Measurements from ENCODE around the gene UMODL1.

The UMODL1 gene

DNA sequence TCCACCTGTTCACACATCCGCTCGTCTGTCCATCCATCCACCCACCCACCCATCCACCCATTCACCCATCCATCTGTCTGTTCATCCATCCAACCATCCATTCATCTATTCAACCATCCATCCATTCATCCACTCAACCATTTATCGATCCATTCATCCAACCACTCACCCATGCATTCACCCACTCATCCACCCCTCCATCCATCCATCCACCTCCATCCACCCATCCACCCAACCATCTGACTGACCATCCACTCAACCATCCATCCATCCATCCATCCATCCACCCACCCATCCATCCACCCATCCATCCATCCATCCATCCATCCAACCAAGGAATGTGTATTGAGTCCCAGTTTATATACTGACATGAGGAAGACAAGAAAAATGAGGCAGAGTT is 73.1 kb downstream of the UMODL1 start:
- peaks cover 24 to 75% of the 10 kb centered on the region in 2 experiments for H3K27me3 ChIP-seq (ENCODE audit: control insufficient read depth in 1 of 2, insufficient read depth in 1 of 2, low read length in 2 of 2)
- H3K9me3 ChIP-seq (ENCODE audit: control insufficient read depth, low read length), result no peaks in the 10 kb centered on the region
- no peak overlapping the region for H3K18ac ChIP-seq (ENCODE audit: low read depth in 1 of 2, low read length in 2 of 2)
- no peak overlapping the region for H3K9ac ChIP-seq (ENCODE audit: low read length)
- DNase-seq, result no peak
- H2BK15ac ChIP-seq (ENCODE audit: low read depth, poor library complexity, severe bottlenecking), result no peak overlapping the region
- no peaks in the 10 kb centered on the region for H3K79me1 ChIP-seq (replicated peaks; ENCODE audit: low read length, poor library complexity, severe bottlenecking)
- H3K23ac ChIP-seq (ENCODE audit: low read length in 2 of 2), result no peak overlapping the region
- H3K4me2 ChIP-seq (ENCODE audit: low read length, poor library complexity, severe bottlenecking), result no peak overlapping the region
- H2BK12ac ChIP-seq (ENCODE audit: low read length in 2 of 2), result no peak overlapping the region
- peaks cover 2% of the 10 kb centered on the region for H3K4me1 ChIP-seq (ENCODE audit: control insufficient read depth, insufficient read depth, low read depth, low read length)
- H3K27ac ChIP-seq (ENCODE audit: low read length, poor library complexity, severe bottlenecking), result no peak overlapping the region
- no peak overlapping the region for H2BK5ac ChIP-seq (ENCODE audit: low read depth, low read length, poor library complexity, severe bottlenecking)
- no peaks in the 10 kb centered on the region for H3K36me3 ChIP-seq (ENCODE audit: control insufficient read depth in 1 of 2, insufficient read depth in 2 of 2, low read depth in 1 of 2, low read length in 2 of 2)
- H2BK120ac ChIP-seq (ENCODE audit: low read depth, low read length), result no peak overlapping the region
- no peak overlapping the region for H3K14ac ChIP-seq (ENCODE audit: low read length in 2 of 2)
- H3K4ac ChIP-seq (ENCODE audit: low read depth in 1 of 2, low read length in 2 of 2), result no peak overlapping the region
- H2AK5ac ChIP-seq (ENCODE audit: low read length, severe bottlenecking), result no peak overlapping the region
- no peak overlapping the region for H2AFZ ChIP-seq (ENCODE audit: low read depth, low read length)
- WGBS, result 92% methylated on average over 3 of the region's 3 CpGs
- H3K4me3 ChIP-seq (ENCODE audit: insufficient read depth in 1 of 2, low read depth in 1 of 2, low read length in 2 of 2), result no peak overlapping the region
- H4K91ac ChIP-seq (ENCODE audit: low read length), result no peak overlapping the region
- no peak overlapping the region for H4K8ac ChIP-seq (ENCODE audit: low read length)

GRCh38 chr21:42144679-42145568 is 73.8 kb downstream of the UMODL1 start:
- Histone ChIP-seq H2AFZ (ENCODE audit: low read depth, low read length) (no peak overlapping the region), H3K18ac (ENCODE audit: low read depth in 1 of 2, low read length in 2 of 2) (no peak overlapping the region), H3K36me3 (ENCODE audit: control insufficient read depth in 1 of 2, insufficient read depth in 2 of 2, low read depth in 1 of 2, low read length in 2 of 2) (no peaks in the 10 kb centered on the region), H3K4me2 (ENCODE audit: low read length, poor library complexity, severe bottlenecking) (no peak overlapping the region), H3K27me3 (ENCODE audit: control insufficient read depth in 1 of 2, insufficient read depth in 1 of 2, low read length in 2 of 2) (peaks cover 24 to 78% of the 10 kb centered on the region in 2 experiments), H3K23ac (ENCODE audit: low read length in 2 of 2) (no peak overlapping the region), H2AK5ac (ENCODE audit: low read length, severe bottlenecking) (no peak overlapping the region), H3K9me3 (ENCODE audit: control insufficient read depth, low read length) (no peaks in the 10 kb centered on the region), H3K27ac (ENCODE audit: low read length, poor library complexity, severe bottlenecking) (no peak overlapping the region), H3K4me3 (ENCODE audit: insufficient read depth in 1 of 2, low read depth in 1 of 2, low read length in 2 of 2) (no peak overlapping the region), H4K8ac (ENCODE audit: low read length) (no peak overlapping the region), H3K4ac (ENCODE audit: low read depth in 1 of 2, low read length in 2 of 2) (no peak overlapping the region), H4K91ac (ENCODE audit: low read length) (no peak overlapping the region), H3K14ac (ENCODE audit: low read length in 2 of 2) (no peak overlapping the region), H3K79me1 (replicated peaks; ENCODE audit: low read length, poor library complexity, severe bottlenecking) (no peaks in the 10 kb centered on the region), H3K9ac (ENCODE audit: low read length) (no peak overlapping the region), H2BK15ac (ENCODE audit: low read depth, poor library complexity, severe bottlenecking) (no peak overlapping the region), H2BK120ac (ENCODE audit: low read depth, low read length) (no peak overlapping the region), H3K4me1 (ENCODE audit: control insufficient read depth, insufficient read depth, low read depth, low read length) (peaks cover 2% of the 10 kb centered on the region), H2BK5ac (ENCODE audit: low read depth, low read length, poor library complexity, severe bottlenecking) (no peak overlapping the region), H2BK12ac (ENCODE audit: low read length in 2 of 2) (no peak overlapping the region)
- WGBS, result 89% methylated on average over 4 of the region's 4 CpGs
- DNase-seq, result no peak

DNA sequence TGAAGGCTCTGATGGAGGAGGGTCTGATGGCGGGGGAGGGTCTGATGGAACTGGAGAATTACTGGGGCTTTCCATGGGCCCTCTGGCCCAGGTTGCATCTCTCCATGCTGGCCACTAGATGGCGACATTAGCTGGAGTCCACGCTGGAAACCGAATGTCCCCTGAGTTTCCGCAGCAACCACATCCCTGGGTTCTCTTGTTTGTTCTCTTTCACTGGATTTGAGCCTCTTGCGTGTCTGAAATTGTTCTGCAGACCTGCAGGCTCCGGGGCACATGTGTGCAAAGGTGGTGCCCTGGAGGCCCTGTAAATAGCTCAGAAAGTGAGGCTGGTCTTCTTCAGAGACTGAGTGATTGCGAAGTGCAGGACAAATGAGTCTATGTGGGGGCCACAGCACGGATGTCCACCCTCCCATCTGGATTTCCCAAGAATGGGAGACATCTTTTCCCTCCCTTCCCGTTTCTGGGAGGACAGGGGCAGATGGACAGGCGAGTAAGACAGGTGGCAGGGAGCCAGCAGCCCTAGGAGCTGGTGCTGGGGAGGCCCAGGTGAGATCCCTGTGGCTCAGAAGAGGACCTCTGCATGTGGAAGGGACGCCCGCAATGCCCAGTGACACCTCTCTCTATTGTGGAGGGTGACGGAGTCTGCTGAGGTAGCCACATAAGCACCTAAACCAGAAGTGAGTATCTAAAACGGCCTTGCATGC is 74.6 kb downstream of the UMODL1 start:
- 42% methylated on average over 15 of the region's 15 CpGs for WGBS
- Histone ChIP-seq H3K18ac (ENCODE audit: low read depth in 1 of 2, low read length in 2 of 2) (no peak overlapping the region), H3K23ac (ENCODE audit: low read length in 2 of 2) (no peak overlapping the region), H4K8ac (ENCODE audit: low read length) (no peak overlapping the region), H2AK5ac (ENCODE audit: low read length, severe bottlenecking) (no peak overlapping the region), H3K9ac (ENCODE audit: low read length) (no peak overlapping the region), H3K4me1 (ENCODE audit: control insufficient read depth, insufficient read depth, low read depth, low read length) (peaks cover 2% of the 10 kb centered on the region), H3K4ac (ENCODE audit: low read depth in 1 of 2, low read length in 2 of 2) (no peak overlapping the region), H2BK5ac (ENCODE audit: low read depth, low read length, poor library complexity, severe bottlenecking) (no peak overlapping the region), H3K9me3 (ENCODE audit: control insufficient read depth, low read length) (no peaks in the 10 kb centered on the region), H3K79me1 (replicated peaks; ENCODE audit: low read length, poor library complexity, severe bottlenecking) (no peaks in the 10 kb centered on the region), H2BK15ac (ENCODE audit: low read depth, poor library complexity, severe bottlenecking) (no peak overlapping the region), H3K36me3 (ENCODE audit: control insufficient read depth in 1 of 2, insufficient read depth in 2 of 2, low read depth in 1 of 2, low read length in 2 of 2) (no peaks in the 10 kb centered on the region), H3K27me3 (ENCODE audit: control insufficient read depth in 1 of 2, insufficient read depth in 1 of 2, low read length in 2 of 2) (peaks cover 29 to 78% of the 10 kb centered on the region in 2 experiments), H3K4me2 (ENCODE audit: low read length, poor library complexity, severe bottlenecking) (no peak overlapping the region), H3K4me3 (ENCODE audit: insufficient read depth in 1 of 2, low read depth in 1 of 2, low read length in 2 of 2) (no peak overlapping the region), H2BK120ac (ENCODE audit: low read depth, low read length) (no peak overlapping the region), H2AFZ (ENCODE audit: low read depth, low read length) (no peak overlapping the region), H3K27ac (ENCODE audit: low read length, poor library complexity, severe bottlenecking) (no peak overlapping the region), H4K91ac (ENCODE audit: low read length) (no peak overlapping the region), H2BK12ac (ENCODE audit: low read length in 2 of 2) (no peak overlapping the region), H3K14ac (ENCODE audit: low read length in 2 of 2) (no peak overlapping the region)
- DNase-seq, result peak; percentile 65

- Histone ChIP-seq H3K18ac (ENCODE audit: low read depth in 1 of 2, low read length in 2 of 2) (no peak overlapping the region), H3K4me3 (ENCODE audit: insufficient read depth in 1 of 2, low read depth in 1 of 2, low read length in 2 of 2) (no peak overlapping the region), H3K27ac (ENCODE audit: low read length, poor library complexity, severe bottlenecking) (no peak overlapping the region), H3K27me3 (ENCODE audit: control insufficient read depth in 1 of 2, insufficient read depth in 1 of 2, low read length in 2 of 2) (peaks cover 36 to 74% of the 10 kb centered on the region in 2 experiments), H2AFZ (ENCODE audit: low read depth, low read length) (no peak overlapping the region), H2AK5ac (ENCODE audit: low read length, severe bottlenecking) (no peak overlapping the region), H3K4me2 (ENCODE audit: low read length, poor library complexity, severe bottlenecking) (no peak overlapping the region), H3K36me3 (ENCODE audit: control insufficient read depth in 1 of 2, insufficient read depth in 2 of 2, low read depth in 1 of 2, low read length in 2 of 2) (no peaks in the 10 kb centered on the region), H2BK15ac (ENCODE audit: low read depth, poor library complexity, severe bottlenecking) (no peak overlapping the region), H3K14ac (ENCODE audit: low read length in 2 of 2) (no peak overlapping the region), H3K4ac (ENCODE audit: low read depth in 1 of 2, low read length in 2 of 2) (no peak overlapping the region), H2BK5ac (ENCODE audit: low read depth, low read length, poor library complexity, severe bottlenecking) (no peak overlapping the region), H3K9me3 (ENCODE audit: control insufficient read depth, low read length) (no peaks in the 10 kb centered on the region), H3K9ac (ENCODE audit: low read length) (no peak overlapping the region), H3K79me1 (replicated peaks; ENCODE audit: low read length, poor library complexity, severe bottlenecking) (no peaks in the 10 kb centered on the region), H2BK12ac (ENCODE audit: low read length in 2 of 2) (no peak overlapping the region), H4K91ac (ENCODE audit: low read length) (no peak overlapping the region), H2BK120ac (ENCODE audit: low read depth, low read length) (no peak overlapping the region), H4K8ac (ENCODE audit: low read length) (no peak overlapping the region), H3K23ac (ENCODE audit: low read length in 2 of 2) (no peak overlapping the region), H3K4me1 (ENCODE audit: control insufficient read depth, insufficient read depth, low read depth, low read length) (peaks cover 2% of the 10 kb centered on the region)
- WGBS, result 90% methylated on average over 10 of the region's 10 CpGs
- no peak for DNase-seq
Measured at GRCh38 chr21:42146273-42146805, 75.2 kb downstream of the UMODL1 start.

All from mesenchymal stem cell (in vitro differentiated cells and primary cell).